ENCODE results near the gene RGL1.

DNA sequence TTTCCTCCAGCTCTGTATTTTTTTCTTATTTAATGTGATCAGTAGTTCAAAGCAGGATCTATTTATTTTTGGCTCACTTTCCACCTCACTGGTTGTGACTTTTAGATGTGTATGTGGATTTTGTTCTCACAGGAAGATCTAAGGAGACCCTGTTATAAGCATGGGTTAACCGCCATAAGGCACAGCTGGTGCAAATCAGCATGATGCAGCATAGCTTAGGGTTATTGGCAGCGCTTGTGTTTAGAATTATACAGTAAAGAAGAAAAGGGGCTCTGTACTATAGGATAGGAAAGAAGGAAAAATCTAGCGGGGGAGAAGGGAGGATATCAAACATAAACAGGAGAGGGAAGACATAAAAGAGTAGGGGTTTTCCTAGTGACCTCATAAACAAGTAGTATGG lies 26.9 kb upstream of the RGL1 start:
- TF ChIP-seq, protein P1, sequence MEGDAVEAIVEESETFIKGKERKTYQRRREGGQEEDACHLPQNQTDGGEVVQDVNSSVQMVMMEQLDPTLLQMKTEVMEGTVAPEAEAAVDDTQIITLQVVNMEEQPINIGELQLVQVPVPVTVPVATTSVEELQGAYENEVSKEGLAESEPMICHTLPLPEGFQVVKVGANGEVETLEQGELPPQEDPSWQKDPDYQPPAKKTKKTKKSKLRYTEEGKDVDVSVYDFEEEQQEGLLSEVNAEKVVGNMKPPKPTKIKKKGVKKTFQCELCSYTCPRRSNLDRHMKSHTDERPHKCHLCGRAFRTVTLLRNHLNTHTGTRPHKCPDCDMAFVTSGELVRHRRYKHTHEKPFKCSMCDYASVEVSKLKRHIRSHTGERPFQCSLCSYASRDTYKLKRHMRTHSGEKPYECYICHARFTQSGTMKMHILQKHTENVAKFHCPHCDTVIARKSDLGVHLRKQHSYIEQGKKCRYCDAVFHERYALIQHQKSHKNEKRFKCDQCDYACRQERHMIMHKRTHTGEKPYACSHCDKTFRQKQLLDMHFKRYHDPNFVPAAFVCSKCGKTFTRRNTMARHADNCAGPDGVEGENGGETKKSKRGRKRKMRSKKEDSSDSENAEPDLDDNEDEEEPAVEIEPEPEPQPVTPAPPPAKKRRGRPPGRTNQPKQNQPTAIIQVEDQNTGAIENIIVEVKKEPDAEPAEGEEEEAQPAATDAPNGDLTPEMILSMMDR (conservative IDR thresholded peaks at IDR 0.05; ENCODE audit: low read depth, low read length) = no peak
- no peak for TF ChIP-seq EZH2 (IDR thresholded peaks at IDR 0.05; ENCODE audit: low read length, unreplicated experiment)
- no peak for TF ChIP-seq EZH2phosphoT487 (IDR thresholded peaks at IDR 0.05; ENCODE audit: borderline replicate concordance, low read length)

Data from PC-3 (cell line).